ENCODE data around the gene CCR7. TPM values are rescaled to one million over a fixed set of nuclear protein-coding genes. Genes with fewer than 3 reads are reported as not detected.

The CCR7 gene
- total and polyA plus RNA-seq, 2 of the 8 experiments (the other 6 are each of a cell fraction or from before 2014, with no cell fraction given) = 0.12 to 0.17 TPM

DNA sequence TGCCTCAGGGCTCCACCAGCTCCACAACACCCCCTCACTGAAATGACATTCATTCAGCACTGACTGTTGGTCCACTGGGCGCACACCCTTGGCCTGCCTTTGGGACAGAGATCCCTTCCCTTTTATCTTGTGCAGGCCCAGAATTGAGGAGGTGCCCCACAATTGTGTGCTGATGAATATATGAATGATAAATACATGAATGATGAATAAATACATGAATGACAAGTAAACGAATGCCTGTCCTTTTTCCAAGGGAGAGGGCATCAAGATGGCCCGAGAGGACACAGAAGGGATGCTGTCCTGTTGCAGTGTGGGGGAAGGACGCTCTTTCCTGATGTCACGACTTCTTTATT lies 5.7 kb downstream of the CCR7 start:
- no peak for DNase-seq (ENCODE audit: low read depth in 1 of 2, low spot score in 2 of 2)
- POLR2A ChIA-PET (ENCODE audit: partially characterized antibody) = interaction anchor here (0.6 to 0.9 kb wide), 4 partner anchors 12 to 419 kb away, joined by 3 to 4 read pairs (median 4); partner anchors contain the start of gene CASC3

More for the DNA sequence above, 5.7 kb downstream of the CCR7 start:
- H3K23ac ChIP-seq (ENCODE audit: insufficient read length) = no peak overlapping the region
- no peak overlapping the region for H3K9ac ChIP-seq (replicated peaks in 1 of 4; ENCODE audit: extremely low read depth in 1 of 4, low read depth in 3 of 4, low read length in 3 of 4)
- H3K4me1 ChIP-seq (replicated peaks in 1 of 4; ENCODE audit: control insufficient read depth in 3 of 4, insufficient read depth in 4 of 4, low read length in 3 of 4) = peaks cover 0 to 2% (median under 1%) of the 10 kb centered on the region in 4 experiments; a peak in 3 of 7 replicates
- peak overlapping the region; percentile 68 for H4K91ac ChIP-seq (replicated peaks; ENCODE audit: insufficient read length, low read length)
- no peaks in the 10 kb centered on the region; a peak in 2 of 7 replicates for H3K27me3 ChIP-seq (replicated peaks in 1 of 4; ENCODE audit: control insufficient read depth in 3 of 4, extremely low read depth in 1 of 4, insufficient read depth in 3 of 4, low read length in 3 of 4)
- H2BK20ac ChIP-seq (ENCODE audit: low read length) = no peak overlapping the region
- no peak overlapping the region for H3K56ac ChIP-seq (replicated peaks; ENCODE audit: insufficient read length, low read depth, low read length)
- H4K8ac ChIP-seq (ENCODE audit: extremely low read depth, insufficient read depth, low read length) = no peak overlapping the region
- H2BK5ac ChIP-seq (ENCODE audit: low read depth, low read length) = 0 out of 2 replicates have a peak overlapping the region, but pooled peaks have one; percentile 16
- CTCF ChIA-PET (ENCODE audit: partially characterized antibody) = interaction anchor here (0.6 to 6.7 kb wide), 61 partner anchors 9 to 1020 kb away, joined by 3 to 100 read pairs (median 4); partner anchors contain the start of genes GJD3, IGFBP4 and TOP2A
- H3K18ac ChIP-seq (ENCODE audit: extremely low read depth, low read length) = no peak overlapping the region
- no peak overlapping the region for H3K4me3 ChIP-seq (ENCODE audit: extremely low read depth in 1 of 4, insufficient read depth in 2 of 4, low read depth in 3 of 4, low read length in 4 of 4)
- H2AK5ac ChIP-seq (ENCODE audit: low read depth, low read length) = no peak overlapping the region
- no peaks in the 10 kb centered on the region for H3K79me1 ChIP-seq (ENCODE audit: low read depth, low read length)
- no peak overlapping the region for H2BK12ac ChIP-seq (ENCODE audit: low read depth, low read length)
- WGBS, 2 experiments (ENCODE audit: extremely low coverage in 1 of 2, insufficient coverage in 1 of 2, insufficient read length in 1 of 2, insufficient replicate concordance in 2 of 2, low coverage in 1 of 2, low lambda C conversion rate in 2 of 2, missing lambda C conversion rate in 1 of 2) = 90% methylated on average over 5 of the region's 5 CpGs; no CpG with 5 or more reads in 1 of the 2 experiments
- no peak overlapping the region for H3K27ac ChIP-seq (ENCODE audit: low read depth, low read length)
- H2BK120ac ChIP-seq (replicated peaks; ENCODE audit: low read depth, low read length) = no peak overlapping the region
- no peak overlapping the region for H3K4ac ChIP-seq (replicated peaks; ENCODE audit: insufficient read length, low read depth, low read length)
- no peak overlapping the region for H3K14ac ChIP-seq (ENCODE audit: insufficient read length)
- no peak for FAIRE-seq
- no peaks in the 10 kb centered on the region for H3K79me2 ChIP-seq (ENCODE audit: control insufficient read depth in 1 of 2, insufficient read depth in 2 of 2, low read length in 2 of 2)
- no peaks in the 10 kb centered on the region for H4K20me1 ChIP-seq (replicated peaks in 1 of 2; ENCODE audit: control insufficient read depth in 1 of 2, insufficient read depth in 2 of 2, low read length in 2 of 2)
- peak overlapping the region; percentile 19; the same call in 1 of the 2 replicates for H2BK15ac ChIP-seq (ENCODE audit: low read length)
- H4K5ac ChIP-seq (ENCODE audit: insufficient read length, low read depth, low read length) = no peak overlapping the region
- TF ChIP-seq SIN3A (conservative IDR thresholded peaks at IDR 0.05 in 1 of 2, IDR thresholded peaks at IDR 0.05 in 1 of 2; ENCODE audit: low read depth in 1 of 2, low read length in 2 of 2) (no peak), ASH2L (IDR thresholded peaks at IDR 0.05; ENCODE audit: low read length) (no peak), RBBP5 (IDR thresholded peaks at IDR 0.05; ENCODE audit: borderline replicate concordance, low read depth, low read length) (no peak)
- TF ChIP-seq, protein P1, sequence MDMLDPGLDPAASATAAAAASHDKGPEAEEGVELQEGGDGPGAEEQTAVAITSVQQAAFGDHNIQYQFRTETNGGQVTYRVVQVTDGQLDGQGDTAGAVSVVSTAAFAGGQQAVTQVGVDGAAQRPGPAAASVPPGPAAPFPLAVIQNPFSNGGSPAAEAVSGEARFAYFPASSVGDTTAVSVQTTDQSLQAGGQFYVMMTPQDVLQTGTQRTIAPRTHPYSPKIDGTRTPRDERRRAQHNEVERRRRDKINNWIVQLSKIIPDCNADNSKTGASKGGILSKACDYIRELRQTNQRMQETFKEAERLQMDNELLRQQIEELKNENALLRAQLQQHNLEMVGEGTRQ (IDR thresholded peaks at IDR 0.05; ENCODE audit: low read length) = no peak
- H3K36me3 ChIP-seq (ENCODE audit: control insufficient read depth in 2 of 4, insufficient read depth in 4 of 4, low read length in 3 of 4) = no peaks in the 10 kb centered on the region
- no peak overlapping the region for H2AFZ ChIP-seq (ENCODE audit: low read length)
- no peaks in the 10 kb centered on the region for H3K9me3 ChIP-seq (ENCODE audit: insufficient read depth in 2 of 2, low read depth in 1 of 2, low read length in 1 of 2)
- H3K4me2 ChIP-seq (ENCODE audit: insufficient read depth in 1 of 2, low read depth in 2 of 2, low read length in 2 of 2) = no peak overlapping the region
- no peaks in the 10 kb centered on the region for H3K23me2 ChIP-seq (ENCODE audit: low read depth, low read length)
